HG03520 (cell line): ENCODE measurements around the gene ANKS1A.
"Not testable (repeated sequence)": the region's sequence is repeated elsewhere in the genome, so short reads cannot be mapped to it uniquely, and the experiment has no call there.

Experiments used
- ATAC-seq: cut with Tn5 transposase; IDR thresholded peaks from one replicate; pipeline ENCODE4 v1.9.1; 2021; ENCODE audit warnings: mild to moderate bottlenecking, moderate library complexity; ENCODE audit not compliant: unreplicated experiment

The ANKS1A gene

DNA sequence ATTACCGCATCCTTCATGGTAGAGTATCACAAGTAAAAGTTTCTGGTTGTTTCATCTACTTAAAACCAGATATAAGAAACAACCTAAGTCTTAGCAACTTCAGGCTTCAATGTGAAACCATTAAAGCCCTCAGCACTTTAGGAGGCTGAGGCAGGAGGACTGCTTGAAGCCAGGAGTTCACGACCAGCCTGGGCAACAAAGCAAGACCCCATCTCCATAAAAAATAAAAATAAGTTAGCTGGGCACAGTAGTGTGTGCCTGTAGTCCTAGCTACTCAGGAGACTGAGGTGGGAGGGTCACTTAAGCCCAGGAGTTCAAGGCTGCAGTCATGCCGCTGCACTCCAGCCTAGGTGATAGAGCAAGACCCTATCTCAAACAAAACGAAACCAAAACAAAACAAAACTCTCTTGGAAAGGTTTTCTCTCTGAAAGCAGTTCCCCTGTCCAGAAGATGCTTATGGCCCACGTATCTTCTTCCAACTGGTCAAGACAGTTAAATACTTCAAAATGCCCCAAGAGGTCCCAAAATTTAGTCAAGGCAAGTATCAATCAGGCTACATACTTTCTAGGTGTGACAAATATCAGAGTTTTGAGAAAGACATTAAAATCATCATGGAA, 11.1 kb upstream of the ANKS1A start:
- no peak for ATAC-seq

DNA sequence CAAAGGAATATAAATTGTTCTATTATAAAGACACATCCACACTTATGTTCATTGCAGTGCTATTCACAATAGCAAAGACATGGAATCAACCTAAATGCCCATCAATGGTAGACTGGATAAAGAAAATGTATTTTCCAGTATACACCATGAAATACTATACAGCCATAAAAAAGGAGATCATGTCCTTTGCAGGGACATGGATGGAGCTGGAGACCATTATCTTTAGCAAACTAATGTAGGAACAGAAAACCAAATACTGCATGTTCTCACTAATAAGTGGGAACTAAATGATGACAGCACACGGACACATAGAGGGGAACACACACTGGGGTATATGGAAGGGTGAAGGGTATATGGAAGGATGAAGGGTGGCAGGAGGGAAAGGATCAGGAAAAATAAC, 5.0 kb upstream of the ANKS1A start:
- not testable (repeated sequence) for ATAC-seq

- ATAC-seq, result no peak
Measured at GRCh38 chr6:34884996-34885395, 4.1 kb upstream of the ANKS1A start.

- not testable (repeated sequence) for ATAC-seq
Measured at GRCh38 chr6:34885837-34886236, 3.2 kb upstream of the ANKS1A start.

GRCh38 chr6:34887753-34888513, 1.1 kb upstream of the ANKS1A start, which contains the start of gene TAF11:
TSS of gene TAF11 (minus strand) at chr6:34888042. CDS start at chr6:34887957, 85 bp downstream.
- peak; percentile 63 for ATAC-seq

- no peak for ATAC-seq
Measured at GRCh38 chr6:34888514-34888856, 570 bp upstream of the ANKS1A start.

GRCh38 chr6:34890533-34890925, 1.5 kb downstream of the ANKS1A start:
- no peak for ATAC-seq

DNA sequence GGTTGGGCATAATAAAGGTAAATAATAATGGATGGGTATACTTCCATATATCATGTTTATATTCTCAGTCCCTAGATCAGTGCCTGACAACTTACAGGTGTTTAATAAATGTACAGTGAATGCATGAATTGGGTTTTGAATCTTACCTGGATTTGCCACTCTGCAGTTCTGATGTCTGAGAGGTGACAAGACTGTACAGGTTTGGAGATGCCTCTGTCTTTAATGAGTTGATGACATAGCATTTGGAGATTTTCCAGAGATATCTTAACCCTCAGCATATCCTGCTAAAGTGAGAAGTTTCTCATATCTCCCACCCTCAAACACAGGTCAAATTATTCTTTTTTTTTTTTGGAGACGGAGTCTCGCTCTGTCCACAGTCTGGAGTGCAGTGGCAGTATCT, 2.2 kb downstream of the ANKS1A start:
- no peak for ATAC-seq

- ATAC-seq, result no peak
Measured at GRCh38 chr6:34894693-34895092, 5.6 kb downstream of the ANKS1A start.

DNA sequence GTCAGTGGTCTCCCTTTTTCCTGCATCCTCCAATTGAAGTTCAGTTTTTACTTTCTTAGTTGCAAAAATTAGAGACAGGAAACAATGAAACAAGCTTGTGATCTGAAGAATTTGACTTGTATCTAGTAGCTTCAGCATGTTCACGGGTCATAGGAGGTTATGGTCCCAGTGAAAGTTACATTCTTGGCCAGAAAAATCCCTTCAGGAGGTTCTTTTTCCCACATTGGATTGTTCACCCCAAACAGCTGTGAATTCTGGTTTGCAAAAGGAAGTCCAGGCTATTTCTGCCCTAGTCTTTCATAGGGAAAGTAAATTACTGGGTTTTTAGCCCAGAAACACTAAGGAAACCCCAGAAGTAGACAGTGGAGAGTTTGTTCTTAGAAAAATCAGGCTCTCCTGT, 8.1 kb downstream of the ANKS1A start:
- no peak for ATAC-seq

DNA sequence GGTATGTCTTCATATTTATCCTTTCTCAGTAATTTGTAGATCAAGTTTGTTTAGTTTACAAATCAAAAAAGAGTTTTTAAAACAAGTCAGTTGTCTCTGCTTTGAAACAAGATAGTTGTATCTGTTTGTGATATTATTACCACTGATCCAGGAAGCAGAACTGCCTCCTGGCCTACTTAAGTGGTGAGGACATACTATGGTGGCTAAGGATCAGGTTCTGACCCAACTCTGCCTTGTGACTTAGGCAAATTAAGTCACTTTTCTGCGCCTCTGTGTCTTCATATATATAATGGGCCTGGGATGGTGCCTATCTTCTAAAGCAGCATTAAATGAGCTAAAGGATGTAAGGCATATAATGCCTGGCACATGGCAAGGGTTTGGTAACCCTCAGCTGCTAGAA, 8.7 kb downstream of the ANKS1A start:
- ATAC-seq, result no peak

- not testable (repeated sequence) for ATAC-seq
Measured at GRCh38 chr6:34899748-34900147, 10.7 kb downstream of the ANKS1A start.

DNA sequence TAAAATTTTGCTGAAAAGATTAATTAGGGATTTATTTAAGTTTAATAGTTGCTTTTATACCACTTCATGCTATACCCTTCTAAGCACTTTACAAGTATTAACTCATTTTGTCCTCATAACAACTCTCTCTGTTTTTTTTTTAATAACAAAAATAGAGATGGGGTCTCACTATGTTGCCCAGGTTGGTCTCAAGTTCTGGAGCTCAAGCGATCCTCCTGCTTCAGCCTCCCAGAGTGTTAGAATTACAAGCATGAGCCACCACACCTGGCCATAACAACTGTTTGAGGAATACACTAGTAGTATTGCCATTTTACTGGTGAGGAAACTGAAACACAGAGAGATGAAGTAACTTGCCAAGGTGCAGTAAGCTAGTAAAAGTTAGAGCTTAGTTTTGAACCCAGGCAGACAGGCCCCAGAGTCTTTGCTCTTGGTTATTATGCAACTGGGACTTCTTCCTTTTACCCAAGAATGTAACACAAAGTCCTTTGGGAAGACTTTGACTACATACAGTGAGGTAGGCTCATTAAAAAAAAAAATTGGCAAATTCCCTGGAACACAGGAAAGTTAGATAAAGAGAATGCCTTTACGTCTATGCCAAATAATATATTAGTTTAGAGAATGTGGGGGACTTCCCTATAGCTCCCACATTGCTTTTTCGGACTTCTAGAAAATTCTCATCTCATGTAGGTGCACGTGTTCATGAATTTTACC, 11.4 kb downstream of the ANKS1A start:
- no peak for ATAC-seq

GRCh38 chr6:34901930-34902329, 12.9 kb downstream of the ANKS1A start:
- no peak for ATAC-seq

DNA sequence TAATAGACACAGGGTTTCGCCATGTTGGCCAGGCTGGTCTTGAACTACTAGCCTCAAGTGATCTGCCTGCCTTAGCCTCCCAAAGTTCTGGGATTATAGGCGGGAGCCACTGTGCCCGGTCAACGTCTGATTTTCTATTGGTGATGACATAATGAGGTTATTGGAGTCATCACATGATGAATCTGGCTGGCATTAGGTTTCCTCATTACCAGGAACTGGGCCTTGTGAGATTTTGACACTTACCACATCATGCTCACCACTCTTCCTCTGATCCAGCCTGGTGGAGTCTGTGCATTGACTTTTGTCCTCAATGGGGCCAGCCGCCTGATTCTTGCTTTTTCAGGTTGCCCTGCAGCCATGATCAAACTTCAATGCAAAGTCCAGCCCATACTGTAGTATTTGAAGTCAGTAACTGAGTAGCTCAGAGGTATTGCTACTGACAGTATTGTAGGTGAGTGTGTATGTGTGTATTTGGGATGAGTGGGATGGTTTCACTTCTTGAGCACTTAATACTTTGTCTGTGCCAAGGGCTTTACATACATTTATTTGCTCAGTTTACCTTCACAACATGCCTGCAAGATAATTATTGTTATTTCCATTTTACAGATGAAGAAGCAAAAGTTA, 16.0 kb downstream of the ANKS1A start:
- no peak for ATAC-seq

DNA sequence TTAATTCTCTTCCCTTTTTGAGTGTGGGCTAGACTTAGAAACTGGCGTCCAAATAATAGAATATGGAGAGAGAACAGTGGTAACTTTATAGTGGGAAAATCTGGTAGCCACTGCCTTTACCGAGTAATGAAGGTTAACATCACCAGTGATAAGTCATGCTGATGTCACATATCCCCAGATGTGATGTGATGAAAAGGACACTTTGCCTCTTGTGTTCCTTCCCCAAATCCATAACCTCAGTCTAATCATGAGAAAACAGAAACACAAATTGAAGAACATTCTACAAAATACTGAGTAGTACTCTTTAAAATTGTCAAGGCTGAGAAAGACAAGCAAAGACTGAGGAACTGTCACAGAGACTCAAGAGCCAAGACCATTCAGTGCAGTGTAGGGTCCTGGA, 17.8 kb downstream of the ANKS1A start:
- no peak for ATAC-seq

DNA sequence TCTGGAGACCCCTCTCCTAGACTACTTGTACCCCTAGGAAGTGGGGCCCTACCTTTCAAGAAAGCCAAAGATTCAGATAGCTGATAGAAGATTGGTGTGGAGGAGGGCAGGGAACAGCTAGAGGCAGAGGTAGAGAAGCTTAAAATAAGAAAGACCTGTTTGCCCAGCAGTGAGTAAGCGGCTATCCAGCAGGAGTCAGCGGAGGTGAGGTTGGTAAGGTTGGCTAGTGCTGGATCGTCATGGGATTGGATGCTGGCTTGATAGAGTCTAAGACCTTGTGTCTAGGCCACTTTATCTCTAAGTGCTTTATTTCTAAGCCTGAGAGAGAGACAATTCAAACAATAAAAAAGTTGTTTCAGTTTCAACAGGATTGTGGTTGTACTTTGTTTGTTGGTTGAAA, 19.1 kb downstream of the ANKS1A start:
- no peak for ATAC-seq

GRCh38 chr6:34909320-34909883, 20.3 kb downstream of the ANKS1A start:
- ATAC-seq, result no peak

DNA sequence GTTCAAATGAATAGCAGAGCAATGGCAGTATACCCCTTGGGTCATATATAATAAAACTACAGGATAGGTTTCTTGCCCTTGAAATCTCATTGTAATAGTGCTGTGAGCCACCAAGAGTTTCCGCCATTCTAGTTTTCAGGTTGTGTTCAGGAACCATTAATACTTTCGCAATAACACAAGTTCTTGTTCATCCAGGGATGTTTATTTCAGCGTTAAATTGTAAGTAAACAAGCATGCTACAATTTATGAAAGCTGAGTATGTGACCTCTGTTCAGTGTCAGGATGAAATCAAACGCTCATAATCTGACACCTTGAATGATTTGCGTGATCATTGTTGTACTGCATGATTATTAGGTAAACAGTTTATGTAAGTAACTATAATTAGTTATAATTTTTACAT, 22.8 kb downstream of the ANKS1A start:
- ATAC-seq, result no peak

DNA sequence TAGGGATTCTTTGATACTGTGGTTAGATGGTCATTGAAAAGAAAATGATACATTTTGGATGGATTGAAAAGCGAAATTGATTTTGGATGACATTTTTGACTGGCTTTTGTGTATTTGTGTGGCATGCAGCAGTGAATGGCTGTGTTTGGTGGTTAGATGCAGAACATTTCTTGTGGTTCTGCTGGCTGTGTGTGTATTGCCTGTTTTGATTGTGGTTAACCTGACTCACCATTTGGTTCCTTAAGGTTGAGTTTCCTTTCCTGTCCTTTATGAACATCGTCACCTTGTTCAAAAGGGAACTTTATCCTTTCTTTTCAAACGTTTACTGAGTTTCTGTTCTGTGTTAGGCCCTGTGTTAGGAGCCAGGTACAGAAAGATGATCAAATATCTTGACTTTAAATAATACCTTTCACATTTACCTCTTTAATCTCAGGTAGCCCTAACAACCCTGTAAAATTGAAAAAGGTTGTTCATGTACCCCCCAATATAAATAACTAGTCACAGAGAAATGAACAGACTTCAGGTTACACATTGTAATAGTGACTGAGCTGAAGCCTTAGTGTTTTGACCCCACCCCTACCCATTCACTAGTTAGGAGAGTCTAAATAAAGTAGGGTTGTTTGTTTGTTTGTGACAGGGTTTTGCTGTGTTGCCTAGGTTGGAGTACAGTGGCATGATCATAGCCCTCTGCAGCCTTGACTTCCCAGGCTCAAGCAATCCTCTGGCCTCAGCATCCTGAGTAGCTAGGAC, 23.8 kb downstream of the ANKS1A start:
- ATAC-seq, result peak; percentile 44

GRCh38 chr6:34914358-34914757, 25.3 kb downstream of the ANKS1A start:
- ATAC-seq, result no peak
